Activated CD4-positive, alpha-beta T cell treated with anti-CD3 and anti-CD28 coated beads, Interleukin-2, amount 10 ng/mL, durations not matched to agents 24 days and 14 days (primary cell): ENCODE data around the gene APOBEC3B. TPM values are rescaled to one million over a fixed set of nuclear protein-coding genes. Genes with fewer than 3 reads are reported as not detected.
"Not testable (repeated sequence)": the region's sequence is repeated elsewhere in the genome, so short reads cannot be mapped to it uniquely, and the experiment has no call there.

Source experiments
- DNase-seq: peaks from one replicate; pipeline ENCODE4 v3.0.0; 2022
- H3K27ac Mint-ChIP-seq: one replicate; pipeline ENCODE4 v1.8.0; 2022; ENCODE audit warnings: mild to moderate bottlenecking, mixed read lengths
- H3K27me3 Mint-ChIP-seq: one replicate; pipeline ENCODE4 v1.8.0; 2022; ENCODE audit warnings: mixed read lengths
- H3K36me3 Mint-ChIP-seq: one replicate; pipeline ENCODE4 v1.8.0; 2022; ENCODE audit warnings: low read depth, mild to moderate bottlenecking, mixed read lengths
- H3K4me1 Mint-ChIP-seq: one replicate; pipeline ENCODE4 v1.8.0; 2021; ENCODE audit warnings: mixed read lengths
- H3K4me3 Mint-ChIP-seq: one replicate; pipeline ENCODE4 v1.8.0; 2022; ENCODE audit warnings: mild to moderate bottlenecking, moderate library complexity, mixed read lengths
- H3K9me3 Mint-ChIP-seq: one replicate; pipeline ENCODE4 v1.8.0; 2021; ENCODE audit warnings: mixed read lengths
- intact Hi-C: fragments of 100-400 bp; cut with micrococcal nuclease; formaldehyde crosslinking; loops from one replicate; pipeline ENCODE4 v1.15.1; 2023
- total RNA-seq: library from RNA; stranded (reverse); gene quantifications from 2 replicates; pipeline ENCODE4 v1.2.3, GENCODE V29; 2022

APOBEC3B gene
- total RNA-seq, 1 donor from 2014 or later: 25.4 TPM

GRCh38 chr22:39010946-39011345 is 28.8 kb downstream of the APOBEC3B start:
- H3K4me1 Mint-ChIP-seq: peaks cover 20% of the 10 kb centered on the region

DNA sequence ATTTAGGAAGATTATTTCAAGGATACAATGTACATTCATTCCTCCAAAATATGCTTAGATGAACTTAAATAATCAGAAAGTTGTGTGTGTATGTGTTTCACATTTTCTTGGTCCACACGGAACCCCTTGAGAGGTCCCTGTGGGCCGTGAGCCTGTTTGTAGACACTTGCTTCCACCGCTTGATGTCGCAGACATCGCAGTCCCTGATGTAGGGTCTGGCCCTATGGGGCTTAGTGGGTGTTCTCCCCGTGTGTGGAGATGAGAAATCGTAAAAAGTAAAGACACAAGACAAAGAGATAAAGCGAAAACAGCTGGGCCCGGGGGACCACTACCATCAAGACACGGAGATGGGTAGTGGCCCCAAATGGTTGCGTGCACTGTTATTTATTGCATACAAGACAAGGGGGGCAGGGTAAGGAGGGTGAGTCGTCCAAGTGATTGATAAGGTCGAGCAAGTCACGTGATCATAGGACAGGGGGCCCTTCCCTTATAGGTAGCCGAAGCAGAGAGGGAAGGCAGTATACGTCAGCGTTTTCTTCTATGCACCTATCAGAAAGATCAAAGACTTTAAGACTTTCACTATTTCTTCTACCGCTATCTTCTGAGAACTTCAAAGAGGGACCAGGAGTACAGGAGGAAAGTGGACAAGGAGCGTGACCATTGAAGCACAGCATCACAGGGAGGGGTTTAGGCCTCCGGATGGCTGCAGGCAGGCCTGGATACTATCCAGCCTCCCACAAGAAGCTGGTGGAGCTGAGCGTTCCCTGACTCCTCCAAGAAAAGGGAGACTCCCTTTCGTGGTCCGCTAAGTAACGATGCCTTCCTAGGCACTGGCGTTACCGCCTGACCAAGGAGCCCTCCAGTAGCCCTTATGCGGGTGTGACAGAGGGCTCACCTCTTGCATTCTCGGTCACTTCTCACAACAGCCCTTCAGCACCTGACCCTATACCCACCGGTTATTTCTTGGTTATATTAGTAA is 30.7 kb downstream of the APOBEC3B start:
- no peaks in the 10 kb centered on the region for H3K9me3 Mint-ChIP-seq
- peaks cover 12% of the 10 kb centered on the region for H3K36me3 Mint-ChIP-seq
- peak overlapping the region; percentile 53 for H3K27ac Mint-ChIP-seq
- H3K4me3 Mint-ChIP-seq: peak overlapping the region; percentile 7
- intact Hi-C loops: no loop called here
- H3K4me1 Mint-ChIP-seq: peaks cover 28% of the 10 kb centered on the region
- no peak for DNase-seq
- H3K27me3 Mint-ChIP-seq: no peaks in the 10 kb centered on the region

More at GRCh38 chr22:39010946-39011345, 28.8 kb downstream of the APOBEC3B start:
- peaks cover 4% of the 10 kb centered on the region for H3K36me3 Mint-ChIP-seq
- H3K27me3 Mint-ChIP-seq: no peaks in the 10 kb centered on the region
- no peaks in the 10 kb centered on the region for H3K9me3 Mint-ChIP-seq
- no peak overlapping the region for H3K4me3 Mint-ChIP-seq
- DNase-seq: no peak
- no peak overlapping the region for H3K27ac Mint-ChIP-seq
- intact Hi-C loops: no loop called here

DNA sequence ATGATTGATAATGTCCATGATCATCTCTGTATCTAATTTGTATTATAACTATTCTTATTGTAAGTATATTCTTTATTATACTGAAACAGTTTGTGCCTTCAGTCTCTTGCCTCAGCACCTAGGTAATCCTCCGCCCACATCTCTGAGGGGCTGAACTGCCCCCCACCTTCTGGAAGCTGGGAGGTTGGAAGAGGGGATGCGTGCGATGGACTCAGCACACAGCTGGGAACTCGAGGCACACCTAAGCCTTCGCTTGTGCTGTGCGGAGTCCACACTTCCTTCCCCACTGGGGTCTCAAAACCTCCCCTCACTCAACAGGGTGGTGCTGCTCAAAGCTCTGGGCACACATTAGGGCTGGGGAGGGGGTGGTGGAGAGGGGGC is 31.4 kb downstream of the APOBEC3B start:
- H3K9me3 Mint-ChIP-seq, DNase-seq, intact Hi-C loops, H3K27me3 Mint-ChIP-seq: not testable (repeated sequence)
- Mint-ChIP-seq H3K4me3 (peak overlapping the region; percentile 99), H3K36me3 (peaks cover 17% of the 10 kb centered on the region), H3K27ac (peak overlapping the region; percentile 98), H3K4me1 (peaks cover 32% of the 10 kb centered on the region)

- Mint-ChIP-seq H3K4me3 (peak within 1 kb of the TSS; percentile 99), H3K36me3 (peaks cover 17% of the 10 kb centered on the region), H3K4me1 (peaks cover 32% of the 10 kb centered on the region), H3K27ac (peak within 1 kb of the TSS; percentile 98), H3K27me3 (no peaks in the 10 kb centered on the region), H3K9me3 (no peaks in the 10 kb centered on the region)
- DNase-seq: peak; percentile 95
- intact Hi-C loops: loop anchor here (2.0 kb wide), 1 partner anchor 103 kb away; no protein-coding TSS in a partner anchor
Observed at GRCh38 chr22:39013942-39014722, 32.0 kb downstream of the APOBEC3B start, which contains the start of gene APOBEC3C. Gene APOBEC3C, plus strand, starts transcription at chr22:39014257. Its CDS starts 106 bp downstream, at chr22:39014363.

DNA sequence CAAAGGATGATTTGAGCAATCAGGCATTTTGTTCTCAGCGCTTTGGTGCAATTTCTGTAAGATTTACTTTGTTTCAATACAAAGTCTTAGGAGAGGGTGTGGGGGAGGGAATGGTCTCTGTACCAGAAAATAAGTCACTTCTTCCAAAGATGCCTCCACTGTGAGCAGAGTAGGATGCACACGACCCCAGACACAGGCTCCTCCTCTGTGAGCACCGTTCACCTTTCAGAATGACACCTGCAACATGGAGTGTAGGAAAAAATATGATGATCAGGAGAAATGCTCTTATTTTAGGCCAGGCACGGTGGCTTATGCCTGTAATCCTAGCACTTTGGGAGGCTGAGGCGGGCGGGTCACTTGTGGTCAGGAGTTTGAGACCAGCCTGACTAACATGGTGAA is 32.6 kb downstream of the APOBEC3B start:
- H3K27me3 Mint-ChIP-seq: not testable (repeated sequence)
- intact Hi-C loops: loop anchor here (2.0 kb wide), 1 partner anchor 102 kb away; no protein-coding TSS in a partner anchor
- H3K4me3 Mint-ChIP-seq: peak overlapping the region; percentile 99

GRCh38 chr22:39016592-39016991 is 34.4 kb downstream of the APOBEC3B start:
- H3K36me3 Mint-ChIP-seq: peaks cover 23% of the 10 kb centered on the region
- H3K27me3 Mint-ChIP-seq: no peaks in the 10 kb centered on the region
- H3K4me3 Mint-ChIP-seq: peak overlapping the region; percentile 56
- DNase-seq: no peak
- no peaks in the 10 kb centered on the region for H3K9me3 Mint-ChIP-seq
- H3K27ac Mint-ChIP-seq: peak overlapping the region; percentile 20
- H3K4me1 Mint-ChIP-seq: peaks cover 36% of the 10 kb centered on the region
- intact Hi-C loops: no loop called here

More for the DNA sequence above, 32.6 kb downstream of the APOBEC3B start:
- DNase-seq, H3K9me3 Mint-ChIP-seq: not testable (repeated sequence)
- H3K27ac Mint-ChIP-seq: peak overlapping the region; percentile 98
- H3K36me3 Mint-ChIP-seq: peaks cover 17% of the 10 kb centered on the region
- peaks cover 32% of the 10 kb centered on the region for H3K4me1 Mint-ChIP-seq

- H3K4me1 Mint-ChIP-seq: peaks cover 46% of the 10 kb centered on the region
- peak overlapping the region; percentile 58 for H3K27ac Mint-ChIP-seq
- peaks cover 32% of the 10 kb centered on the region for H3K36me3 Mint-ChIP-seq
- intact Hi-C loops: no loop called here
- H3K27me3 Mint-ChIP-seq: no peaks in the 10 kb centered on the region
- no peak overlapping the region for H3K4me3 Mint-ChIP-seq
- H3K9me3 Mint-ChIP-seq: no peaks in the 10 kb centered on the region
- no peak for DNase-seq
Observed at GRCh38 chr22:39017596-39018365, 35.6 kb downstream of the APOBEC3B start.

GRCh38 chr22:39020021-39020651 is 38.0 kb downstream of the APOBEC3B start:
- not testable (repeated sequence) for H3K9me3 Mint-ChIP-seq, H3K27me3 Mint-ChIP-seq
- peak; percentile 72 for DNase-seq
- Mint-ChIP-seq H3K4me1 (peaks cover 47% of the 10 kb centered on the region), H3K36me3 (peaks cover 45% of the 10 kb centered on the region), H3K4me3 (peak overlapping the region; percentile 97), H3K27ac (peak overlapping the region; percentile 81)
- intact Hi-C loops: loop anchor here (2.0 kb wide), 2 partner anchors 21 to 37 kb away; partner anchors contain the start of genes APOBEC3B and APOBEC3F

- DNase-seq: no peak
- Mint-ChIP-seq H3K4me1 (peaks cover 45% of the 10 kb centered on the region), H3K4me3 (peak overlapping the region; percentile 97), H3K36me3 (peaks cover 49% of the 10 kb centered on the region), H3K27ac (peak overlapping the region; percentile 97), H3K9me3 (no peaks in the 10 kb centered on the region), H3K27me3 (no peaks in the 10 kb centered on the region)
- intact Hi-C loops: loop anchor here (2.0 kb wide), 2 partner anchors 19 to 39 kb away; partner anchors contain the start of genes APOBEC3B and APOBEC3F
Observed at GRCh38 chr22:39021552-39022250, 39.6 kb downstream of the APOBEC3B start.

GRCh38 chr22:39024519-39025308 is 42.6 kb downstream of the APOBEC3B start:
- H3K36me3 Mint-ChIP-seq: peaks cover 47% of the 10 kb centered on the region
- intact Hi-C loops: no loop called here
- H3K27me3 Mint-ChIP-seq: no peaks in the 10 kb centered on the region
- peak overlapping the region; percentile 81 for H3K27ac Mint-ChIP-seq
- H3K4me1 Mint-ChIP-seq: peaks cover 44% of the 10 kb centered on the region
- DNase-seq: peak; percentile 70
- H3K9me3 Mint-ChIP-seq: no peaks in the 10 kb centered on the region
- H3K4me3 Mint-ChIP-seq: peak overlapping the region; percentile 48

GRCh38 chr22:39026509-39027150 is 44.5 kb downstream of the APOBEC3B start:
- Mint-ChIP-seq H3K4me1 (peaks cover 36% of the 10 kb centered on the region), H3K4me3 (no peak overlapping the region), H3K27ac (peak overlapping the region; percentile 10), H3K27me3 (no peaks in the 10 kb centered on the region), H3K36me3 (peaks cover 43% of the 10 kb centered on the region), H3K9me3 (no peaks in the 10 kb centered on the region)
- no peak for DNase-seq
- intact Hi-C loops: no loop called here
